Bone marrow (tissue), 2 donors: Measurements from ENCODE around the gene PRDM9.
"Not testable (repeated sequence)": the region's sequence is repeated elsewhere in the genome, so short reads cannot be mapped to it uniquely, and the experiment has no call there.

Experiments
- DNase-seq, 2 donors: peaks; one replicate each; lab custom pipeline; 2025; lab: John Stamatoyannopoulos, UW

The PRDM9 gene

GRCh38 chr5:23527216-23527920 is 20.0 kb downstream of the PRDM9 start:
- DNase-seq, result not testable (repeated sequence)

- no peak for DNase-seq
Measured at GRCh38 chr5:23528677-23529076, 21.3 kb downstream of the PRDM9 start.

GRCh38 chr5:23530571-23530970 is 23.2 kb downstream of the PRDM9 start:
- no peak for DNase-seq

GRCh38 chr5:23571059-23571458 is 63.6 kb downstream of the PRDM9 start:
- no peak for DNase-seq
